Transverse colon (tissue), 4 donors: ENCODE results near the gene NELFE. TPM values are rescaled to one million over a fixed set of nuclear protein-coding genes. Genes with fewer than 3 reads are reported as not detected.

Experiments used
- DNase-seq: peaks from one replicate; pipeline ENCODE4 v3.0.0-alpha.2; 2019
- H3K27ac ChIP-seq, 4 donors: fragments of 200-600 bp; sonication (generic); 2 replicates each; pipeline ENCODE4 v1.5.1; 2016 to 2018; ENCODE audit warnings: inconsistent platforms in 4 of 4
- H3K27me3 ChIP-seq: fragments of 200-600 bp; sonication (generic); 2 replicates; pipeline ENCODE4 v1.5.1; 2017; ENCODE audit warnings: inconsistent platforms
- H3K36me3 ChIP-seq, 4 donors: fragments of 200-600 bp; sonication (generic); 2 replicates each; pipeline ENCODE4 v1.5.1; 2017 to 2019; ENCODE audit warnings: inconsistent platforms in 4 of 4
- H3K4me1 ChIP-seq, 4 donors: fragments of 200-600 bp; sonication (generic); 2 replicates each; pipeline ENCODE4 v1.5.1; 2017 to 2020; ENCODE audit warnings: inconsistent platforms in 4 of 4
- H3K4me3 ChIP-seq, 4 donors: fragments of 200-600 bp; sonication (generic); 1 replicate in 1 of 4; 2 replicates in 3 of 4; pipeline versions ENCODE4 v1.5.1 to v1.6.1; 2017 to 2019; ENCODE audit warnings: inconsistent platforms in 4 of 4
- H3K9me3 ChIP-seq, 2 donors: fragments of 200-600 bp; sonication (generic); 2 replicates each; pipeline ENCODE4 v1.5.1; 2017 to 2019; ENCODE audit warnings: inconsistent platforms in 2 of 2
- EP300 ChIP-seq: sonication (generic); formaldehyde crosslinking; IDR thresholded peaks from one replicate; pipeline ENCODE4 v1.6.1; 2017; ENCODE audit warnings: antibody characterized with exemption, low read depth
- POLR2A ChIP-seq: fragments of 450-650 bp; IDR thresholded peaks from one replicate; pipeline ENCODE4 v1.6.1; 2016; ENCODE audit warnings: antibody characterized with exemption, mild to moderate bottlenecking, moderate library complexity
- POLR2AphosphoS5 ChIP-seq, 3 donors: sonication (generic); formaldehyde crosslinking; IDR thresholded peaks; one replicate each; pipeline ENCODE4 v1.6.1; 2016; ENCODE audit warnings: antibody characterized with exemption in 3 of 3
- WGBS, 2 donors: methylation state at CpG; one replicate each; pipeline ENCODE4 v1.1.5; 2018; ENCODE audit warnings: low coverage in 1 of 2; 5-methylcytosine and 5-hydroxymethylcytosine counted together
- in situ Hi-C, 4 donors: fragments of 200-750 bp; cut with MboI; loops; one replicate each; pipeline versions ENCODE4 v1.15.0 to v1.15.1; 2017; ENCODE audit warnings: low sequenced_read_pairs in 3 of 4, low pct_ligation_motif_present in 1 of 4, low pct_unique_long_range_greater_than_20kb in 1 of 4
- intact Hi-C: fragments of 100-400 bp; cut with DNase I; formaldehyde crosslinking; loops from one replicate; pipeline ENCODE4 v1.15.1; 2023; ENCODE audit warnings: low total_unique reads
- total RNA-seq, 4 donors: library from RNA; depleted of rRNA; stranded (reverse); fragments of >200 nt; gene quantifications; one replicate each; pipeline ENCODE4 v1.1.0, GENCODE V29; 2016
- TF ChIP-seq, protein P1 (sequence below), 5 experiments: fragments of 200-600 bp in 3 of 5; fragments of 450-650 bp in 2 of 5; sonication (generic) in 3 of 5; IDR thresholded peaks; 1 replicate in 2 of 5; 2 replicates in 3 of 5; pipeline ENCODE4 v1.5.1; 2016 to 2017; ENCODE audit warnings: antibody characterized with exemption in 5 of 5, inconsistent platforms in 3 of 5, mild to moderate bottlenecking in 2 of 5, moderate library complexity in 1 of 5

The NELFE gene
- total RNA-seq, 4 donors from 2014 or later = 59.2 to 114 (median 88.0) TPM

DNA sequence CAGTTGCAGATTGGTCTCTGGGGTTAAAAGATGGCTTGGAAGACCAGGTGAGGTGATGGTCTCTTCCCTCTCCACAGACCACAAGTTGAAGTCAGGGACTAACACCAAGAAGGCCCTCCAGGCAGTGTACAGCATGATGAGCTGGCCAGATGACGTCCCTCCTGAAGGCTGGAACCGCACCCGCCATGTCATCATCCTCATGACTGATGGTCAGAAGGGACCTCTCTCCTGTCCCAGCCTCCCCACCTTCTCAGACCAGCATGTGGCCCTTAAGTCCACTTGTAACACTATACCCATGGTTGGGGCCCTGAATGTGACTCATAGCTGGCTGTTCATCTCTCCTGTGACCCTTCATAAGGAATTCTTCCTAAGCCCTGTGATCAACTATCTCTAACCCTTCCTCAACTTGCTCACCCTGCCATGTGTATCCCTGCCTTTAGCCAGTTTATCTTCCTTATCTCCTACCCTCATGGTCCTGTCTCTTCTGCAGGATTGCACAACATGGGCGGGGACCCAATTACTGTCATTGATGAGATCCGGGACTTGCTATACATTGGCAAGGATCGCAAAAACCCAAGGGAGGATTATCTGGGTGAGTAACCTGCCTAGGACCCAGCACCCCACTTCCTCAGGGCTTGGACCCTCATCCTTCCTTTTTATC, 9.9 kb downstream of the NELFE start:
- Histone ChIP-seq H3K27ac (no peak overlapping the region), H3K36me3 (peaks cover 0 to 12% (median 5%) of the 10 kb centered on the region in 4 donors), H3K27me3 (no peaks in the 10 kb centered on the region), H3K4me1 (peaks cover 8 to 23% (median 18%) of the 10 kb centered on the region in 4 donors), H3K4me3 (no peak overlapping the region), H3K9me3 (no peaks in the 10 kb centered on the region)
- no peak for TF ChIP-seq EP300
- no peak for TF ChIP-seq POLR2AphosphoS5 (IDR thresholded peaks at IDR 0.05)
- TF ChIP-seq, protein P1, sequence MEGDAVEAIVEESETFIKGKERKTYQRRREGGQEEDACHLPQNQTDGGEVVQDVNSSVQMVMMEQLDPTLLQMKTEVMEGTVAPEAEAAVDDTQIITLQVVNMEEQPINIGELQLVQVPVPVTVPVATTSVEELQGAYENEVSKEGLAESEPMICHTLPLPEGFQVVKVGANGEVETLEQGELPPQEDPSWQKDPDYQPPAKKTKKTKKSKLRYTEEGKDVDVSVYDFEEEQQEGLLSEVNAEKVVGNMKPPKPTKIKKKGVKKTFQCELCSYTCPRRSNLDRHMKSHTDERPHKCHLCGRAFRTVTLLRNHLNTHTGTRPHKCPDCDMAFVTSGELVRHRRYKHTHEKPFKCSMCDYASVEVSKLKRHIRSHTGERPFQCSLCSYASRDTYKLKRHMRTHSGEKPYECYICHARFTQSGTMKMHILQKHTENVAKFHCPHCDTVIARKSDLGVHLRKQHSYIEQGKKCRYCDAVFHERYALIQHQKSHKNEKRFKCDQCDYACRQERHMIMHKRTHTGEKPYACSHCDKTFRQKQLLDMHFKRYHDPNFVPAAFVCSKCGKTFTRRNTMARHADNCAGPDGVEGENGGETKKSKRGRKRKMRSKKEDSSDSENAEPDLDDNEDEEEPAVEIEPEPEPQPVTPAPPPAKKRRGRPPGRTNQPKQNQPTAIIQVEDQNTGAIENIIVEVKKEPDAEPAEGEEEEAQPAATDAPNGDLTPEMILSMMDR (IDR thresholded peaks at IDR 0.05) = no peak
- peak; percentile 2 for TF ChIP-seq POLR2A
- WGBS, 2 donors = 72 to 84% methylated on average over 6 of the region's 6 CpGs
- intact Hi-C loops (no loop called here), in situ Hi-C loops (no loop called here)
- no peak for DNase-seq

DNA sequence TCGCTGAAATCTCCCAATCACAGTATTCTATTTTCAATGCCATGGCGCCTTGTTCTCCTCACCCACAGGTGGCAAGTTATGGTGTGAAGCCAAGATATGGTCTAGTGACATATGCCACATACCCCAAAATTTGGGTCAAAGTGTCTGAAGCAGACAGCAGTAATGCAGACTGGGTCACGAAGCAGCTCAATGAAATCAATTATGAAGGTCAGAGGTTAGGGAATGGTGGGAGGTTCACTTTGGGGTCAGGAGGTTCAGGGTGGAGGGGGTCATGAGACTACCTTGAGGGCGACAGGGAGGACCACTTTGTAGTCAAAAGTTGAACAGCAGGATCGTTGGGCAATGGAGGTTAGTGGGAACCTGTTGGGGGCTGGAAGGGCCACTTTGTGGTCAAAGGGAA, 10.5 kb downstream of the NELFE start:
- Histone ChIP-seq H3K4me1 (peaks cover 8 to 23% (median 18%) of the 10 kb centered on the region in 4 donors), H3K27me3 (no peaks in the 10 kb centered on the region), H3K9me3 (no peaks in the 10 kb centered on the region), H3K4me3 (no peak overlapping the region), H3K27ac (no peak overlapping the region), H3K36me3 (peaks cover 0 to 6% (median 2%) of the 10 kb centered on the region in 4 donors)
- no peak for TF ChIP-seq POLR2A
- TF ChIP-seq, protein P1 (IDR thresholded peaks at IDR 0.05) = no peak
- no peak for TF ChIP-seq EP300
- TF ChIP-seq POLR2AphosphoS5 (IDR thresholded peaks at IDR 0.05) = no peak
- in situ Hi-C loops = no loop called here
- WGBS, 2 donors = 62 to 83% methylated on average over 2 to 5 of the region's 5 CpGs
- DNase-seq = no peak
- intact Hi-C loops = no loop called here

DNA sequence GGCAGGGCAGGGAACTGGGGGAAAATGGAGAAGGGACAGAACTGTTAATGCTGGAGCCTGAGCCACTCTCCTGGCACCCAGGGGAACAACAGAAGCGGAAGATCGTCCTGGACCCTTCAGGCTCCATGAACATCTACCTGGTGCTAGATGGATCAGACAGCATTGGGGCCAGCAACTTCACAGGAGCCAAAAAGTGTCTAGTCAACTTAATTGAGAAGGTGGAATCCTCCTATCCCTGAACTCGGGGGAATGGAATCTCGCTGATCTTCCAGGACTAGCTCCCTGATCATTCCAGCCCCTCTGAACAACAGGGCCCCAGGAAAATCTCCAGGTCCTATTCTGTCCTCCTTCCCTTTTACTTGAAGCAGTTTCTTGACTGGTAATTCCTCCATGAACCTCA, 10.9 kb downstream of the NELFE start:
- Histone ChIP-seq H3K27ac (no peak overlapping the region), H3K4me1 (peaks cover 8 to 23% (median 18%) of the 10 kb centered on the region in 4 donors), H3K27me3 (no peaks in the 10 kb centered on the region), H3K4me3 (no peak overlapping the region), H3K36me3 (peaks cover 0 to 1% (median under 1%) of the 10 kb centered on the region in 4 donors), H3K9me3 (no peaks in the 10 kb centered on the region)
- intact Hi-C loops (no loop called here), in situ Hi-C loops (no loop called here)
- TF ChIP-seq POLR2A (no peak), EP300 (no peak), POLR2AphosphoS5 (IDR thresholded peaks at IDR 0.05) (no peak)
- TF ChIP-seq, protein P1 (IDR thresholded peaks at IDR 0.05) = no peak
- WGBS, 2 donors = 89 to 94% methylated on average over 3 to 4 of the region's 4 CpGs
- DNase-seq = no peak

DNA sequence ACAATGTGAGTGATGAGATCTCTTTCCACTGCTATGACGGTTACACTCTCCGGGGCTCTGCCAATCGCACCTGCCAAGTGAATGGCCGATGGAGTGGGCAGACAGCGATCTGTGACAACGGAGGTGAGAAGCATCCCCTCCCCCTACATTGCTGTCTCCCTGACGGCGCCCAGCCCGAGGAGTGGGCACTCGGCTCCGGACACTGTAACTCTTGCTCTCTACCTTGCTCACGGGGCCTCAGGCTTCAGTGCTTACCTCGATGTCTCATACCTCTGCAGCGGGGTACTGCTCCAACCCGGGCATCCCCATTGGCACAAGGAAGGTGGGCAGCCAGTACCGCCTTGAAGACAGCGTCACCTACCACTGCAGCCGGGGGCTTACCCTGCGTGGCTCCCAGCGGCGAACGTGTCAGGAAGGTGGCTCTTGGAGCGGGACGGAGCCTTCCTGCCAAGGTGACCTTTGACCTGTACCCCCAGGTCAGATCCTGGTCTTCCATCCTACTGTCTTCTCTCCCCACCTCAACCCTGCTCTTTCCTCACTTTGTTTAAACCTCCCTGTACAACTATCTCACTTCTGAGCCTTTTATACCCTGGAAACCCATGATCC, 11.6 kb downstream of the NELFE start:
- 88 to 100% methylated on average over 2 to 24 of the region's 24 CpGs for WGBS, 2 donors
- Histone ChIP-seq H3K4me3 (no peak overlapping the region), H3K27ac (no peak overlapping the region), H3K4me1 (peaks cover 8 to 23% (median 18%) of the 10 kb centered on the region in 4 donors), H3K36me3 (no peaks in the 10 kb centered on the region), H3K9me3 (no peaks in the 10 kb centered on the region), H3K27me3 (no peaks in the 10 kb centered on the region)
- in situ Hi-C loops (no loop called here), intact Hi-C loops (no loop called here)
- TF ChIP-seq EP300 (no peak), POLR2AphosphoS5 (IDR thresholded peaks at IDR 0.05) (no peak), POLR2A (no peak)
- TF ChIP-seq, protein P1 (IDR thresholded peaks at IDR 0.05) = no peak
- DNase-seq = no peak
